GM12878 (cell line): Measurements from ENCODE around the gene FERMT3.

Experiments
- ASH2L ChIP-seq: fragments of 300-600, 200-600 bp; sonication (generic); IDR thresholded peaks from 2 replicates; pipeline ENCODE4 v1.6.1; 2017; ENCODE audit warnings: low read depth, mild to moderate bottlenecking, borderline replicate concordance
- EP300 ChIP-seq, 2 experiments: fragments of 150-350 bp in 1 of 2; IDR thresholded peaks; 2 replicates each; pipeline ENCODE4 v1.6.1; 2011 to 2012; ENCODE audit warnings: low read depth in 2 of 2, low read length in 2 of 2, borderline replicate concordance in 1 of 2, improper control_type of control experiment in 1 of 2, inconsistent platforms in 1 of 2; ENCODE audit not compliant: control insufficient read depth in 1 of 2
- HDAC2 ChIP-seq: fragments of 200-600 bp; sonication (generic); IDR thresholded peaks from 2 replicates; pipeline ENCODE4 v1.6.1; 2017
- NRF1 ChIP-seq: conservative IDR thresholded peaks from 2 replicates; pipeline ENCODE4 v1.6.1; 2011; ENCODE audit warnings: mild to moderate bottlenecking, low read depth, low read length, improper control_type of control experiment
- SMARCA5 ChIP-seq: fragments of 450-650 bp; IDR thresholded peaks from 2 replicates; pipeline ENCODE4 v1.6.1; 2017; ENCODE audit warnings: mild to moderate bottlenecking
- TF ChIP-seq, protein P1 (sequence below), 3 experiments: IDR thresholded peaks in 2 of 3; conservative IDR thresholded peaks in 1 of 3; 2 replicates each; pipeline ENCODE4 v1.5.1; 2011; ENCODE audit warnings: low read depth in 3 of 3, low read length in 3 of 3, mild to moderate bottlenecking in 3 of 3, control low read depth in 2 of 3, moderate library complexity in 2 of 3, inconsistent platforms in 1 of 3, mixed read lengths in 1 of 3; ENCODE audit not compliant: control insufficient read depth in 2 of 3, insufficient read depth in 1 of 3; ENCODE audit errors: extremely low read depth in 1 of 3
- TF ChIP-seq, protein P2 (sequence below): IDR thresholded peaks from 2 replicates; pipeline ENCODE4 v1.6.1; 2012; ENCODE audit warnings: low read length, inconsistent platforms
- TF ChIP-seq, protein P3 (sequence below): IDR thresholded peaks from 2 replicates; pipeline ENCODE4 v1.6.1; 2011; ENCODE audit warnings: mild to moderate bottlenecking, low read depth, low read length, moderate library complexity; ENCODE audit not compliant: insufficient replicate concordance
- TF ChIP-seq, protein P4 (sequence below): IDR thresholded peaks from 2 replicates; pipeline ENCODE4 v1.6.1; 2011; ENCODE audit warnings: low read depth, low read length, improper control_type of control experiment, borderline replicate concordance

DNA sequence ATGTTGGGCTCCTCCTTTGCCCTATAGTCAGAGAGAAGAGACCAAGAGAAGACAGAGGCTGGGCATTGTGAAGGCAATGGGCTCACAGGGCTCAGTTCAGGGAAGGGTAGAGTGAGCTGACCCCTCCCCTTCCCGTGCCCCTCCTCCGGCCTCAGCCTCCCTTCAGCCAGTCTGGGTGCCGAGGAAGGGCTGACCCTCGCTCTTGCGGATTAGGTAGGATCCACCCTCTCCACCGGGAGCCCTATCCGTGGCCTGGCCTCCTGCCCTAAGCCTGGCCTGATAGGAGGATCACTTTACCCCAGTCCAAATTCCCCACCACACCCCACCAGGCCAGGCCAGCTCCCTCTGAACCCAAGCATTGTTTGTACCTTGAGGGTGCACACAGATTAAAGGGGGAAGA is 42.1 kb downstream of the FERMT3 start:
- no peak for TF ChIP-seq NRF1
- TF ChIP-seq EP300 (IDR thresholded peaks at IDR 0.05; ENCODE audit: borderline replicate concordance in 1 of 2, control insufficient read depth in 1 of 2, low read depth in 2 of 2, low read length in 2 of 2) = no peak
- TF ChIP-seq, protein P1, sequence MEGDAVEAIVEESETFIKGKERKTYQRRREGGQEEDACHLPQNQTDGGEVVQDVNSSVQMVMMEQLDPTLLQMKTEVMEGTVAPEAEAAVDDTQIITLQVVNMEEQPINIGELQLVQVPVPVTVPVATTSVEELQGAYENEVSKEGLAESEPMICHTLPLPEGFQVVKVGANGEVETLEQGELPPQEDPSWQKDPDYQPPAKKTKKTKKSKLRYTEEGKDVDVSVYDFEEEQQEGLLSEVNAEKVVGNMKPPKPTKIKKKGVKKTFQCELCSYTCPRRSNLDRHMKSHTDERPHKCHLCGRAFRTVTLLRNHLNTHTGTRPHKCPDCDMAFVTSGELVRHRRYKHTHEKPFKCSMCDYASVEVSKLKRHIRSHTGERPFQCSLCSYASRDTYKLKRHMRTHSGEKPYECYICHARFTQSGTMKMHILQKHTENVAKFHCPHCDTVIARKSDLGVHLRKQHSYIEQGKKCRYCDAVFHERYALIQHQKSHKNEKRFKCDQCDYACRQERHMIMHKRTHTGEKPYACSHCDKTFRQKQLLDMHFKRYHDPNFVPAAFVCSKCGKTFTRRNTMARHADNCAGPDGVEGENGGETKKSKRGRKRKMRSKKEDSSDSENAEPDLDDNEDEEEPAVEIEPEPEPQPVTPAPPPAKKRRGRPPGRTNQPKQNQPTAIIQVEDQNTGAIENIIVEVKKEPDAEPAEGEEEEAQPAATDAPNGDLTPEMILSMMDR (IDR thresholded peaks at IDR 0.05 in 2 of 3, conservative IDR thresholded peaks at IDR 0.05 in 1 of 3; ENCODE audit: control insufficient read depth in 2 of 3, extremely low read depth in 1 of 3, insufficient read depth in 1 of 3, low read depth in 3 of 3, low read length in 3 of 3) = no peak
- TF ChIP-seq, protein P2, sequence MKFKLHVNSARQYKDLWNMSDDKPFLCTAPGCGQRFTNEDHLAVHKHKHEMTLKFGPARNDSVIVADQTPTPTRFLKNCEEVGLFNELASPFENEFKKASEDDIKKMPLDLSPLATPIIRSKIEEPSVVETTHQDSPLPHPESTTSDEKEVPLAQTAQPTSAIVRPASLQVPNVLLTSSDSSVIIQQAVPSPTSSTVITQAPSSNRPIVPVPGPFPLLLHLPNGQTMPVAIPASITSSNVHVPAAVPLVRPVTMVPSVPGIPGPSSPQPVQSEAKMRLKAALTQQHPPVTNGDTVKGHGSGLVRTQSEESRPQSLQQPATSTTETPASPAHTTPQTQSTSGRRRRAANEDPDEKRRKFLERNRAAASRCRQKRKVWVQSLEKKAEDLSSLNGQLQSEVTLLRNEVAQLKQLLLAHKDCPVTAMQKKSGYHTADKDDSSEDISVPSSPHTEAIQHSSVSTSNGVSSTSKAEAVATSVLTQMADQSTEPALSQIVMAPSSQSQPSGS = no peak
- no peak for TF ChIP-seq HDAC2
- TF ChIP-seq, protein P3, sequence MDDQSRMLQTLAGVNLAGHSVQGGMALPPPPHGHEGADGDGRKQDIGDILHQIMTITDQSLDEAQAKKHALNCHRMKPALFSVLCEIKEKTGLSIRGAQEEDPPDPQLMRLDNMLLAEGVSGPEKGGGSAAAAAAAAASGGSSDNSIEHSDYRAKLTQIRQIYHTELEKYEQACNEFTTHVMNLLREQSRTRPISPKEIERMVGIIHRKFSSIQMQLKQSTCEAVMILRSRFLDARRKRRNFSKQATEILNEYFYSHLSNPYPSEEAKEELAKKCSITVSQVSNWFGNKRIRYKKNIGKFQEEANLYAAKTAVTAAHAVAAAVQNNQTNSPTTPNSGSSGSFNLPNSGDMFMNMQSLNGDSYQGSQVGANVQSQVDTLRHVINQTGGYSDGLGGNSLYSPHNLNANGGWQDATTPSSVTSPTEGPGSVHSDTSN = no peak
- TF ChIP-seq SMARCA5 = no peak
- TF ChIP-seq ASH2L = no peak
- TF ChIP-seq, protein P4, sequence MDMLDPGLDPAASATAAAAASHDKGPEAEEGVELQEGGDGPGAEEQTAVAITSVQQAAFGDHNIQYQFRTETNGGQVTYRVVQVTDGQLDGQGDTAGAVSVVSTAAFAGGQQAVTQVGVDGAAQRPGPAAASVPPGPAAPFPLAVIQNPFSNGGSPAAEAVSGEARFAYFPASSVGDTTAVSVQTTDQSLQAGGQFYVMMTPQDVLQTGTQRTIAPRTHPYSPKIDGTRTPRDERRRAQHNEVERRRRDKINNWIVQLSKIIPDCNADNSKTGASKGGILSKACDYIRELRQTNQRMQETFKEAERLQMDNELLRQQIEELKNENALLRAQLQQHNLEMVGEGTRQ = no peak
